GM12878 (cell line): Measurements from ENCODE around the gene ZBTB38. TPM values are rescaled to one million over a fixed set of nuclear protein-coding genes. Genes with fewer than 3 reads are reported as not detected.

ENCODE experiments used
- ATAC-seq: fragments of 200-7000 bp; cut with Tn5 transposase; 3 replicates; pipeline ENCODE4 v1.9.1; 2020; ENCODE audit warnings: mild to moderate bottlenecking, moderate library complexity
- BruUV-seq: library from RNA; stranded (reverse); fragments of 400-500 nt; replicated peaks from 2 replicates; lab custom pipeline; 2021; lab: Mats Ljungman, UMichigan
- CTCF ChIA-PET: fragments of 300-600 bp; sonication (Branson Sonifier 250); formaldehyde crosslinking; extraction: SDS; loops from one replicate; lab custom pipeline; 2021; ENCODE audit warnings: inconsistent platforms; lab: Yijun Ruan, JAX
- POLR2A ChIA-PET: fragments of 350-600 bp; formaldehyde crosslinking; extraction: SDS; loops from one replicate; lab custom pipeline; 2021; ENCODE audit warnings: inconsistent platforms; lab: Charles Lee
- RAD21 ChIA-PET: fragments of 300-600 bp; sonication (Branson Sonifier 250); formaldehyde crosslinking; loops from one replicate; lab custom pipeline; 2023; ENCODE audit warnings: antibody characterized with exemption; ENCODE audit not compliant: unreplicated experiment; lab: Charles Lee
- SMC1A ChIA-PET: fragments of 300-600 bp; sonication (Branson Sonifier 250); formaldehyde crosslinking; loops from one replicate; lab custom pipeline; 2023; ENCODE audit not compliant: unreplicated experiment, uncharacterized antibody; lab: Charles Lee
- DNase-seq: peaks from one replicate; pipeline ENCODE4 v3.0.0-alpha.2; 2011; ENCODE audit warnings: low read depth, low spot score
- FAIRE-seq: peaks from 3 replicates; lab custom pipeline; 2011; peaks lifted over from hg19 to GRCh38; lab: Jason Lieb, UNC
- H2AFZ ChIP-seq: 2 replicates; pipeline ENCODE4 v1.6.0; 2011; ENCODE audit warnings: low read depth, low read length, control low read depth; ENCODE audit not compliant: control insufficient read depth
- H3K27ac ChIP-seq: 2 replicates; pipeline ENCODE4 v1.5.1; 2011; ENCODE audit warnings: control low read depth; ENCODE audit not compliant: control insufficient read depth, insufficient read depth
- H3K27me3 ChIP-seq, 2 experiments: replicated peaks in 1 of 2; 2 replicates each; pipeline versions ENCODE4 v1.6.0 to v1.6.1; 2011; ENCODE audit warnings: low read length in 1 of 2; ENCODE audit not compliant: control insufficient read depth in 2 of 2, insufficient read depth in 2 of 2
- H3K36me3 ChIP-seq, 2 experiments: 2 replicates each; pipeline ENCODE4 v1.5.1; 2011; ENCODE audit warnings: low read length in 1 of 2; ENCODE audit not compliant: control insufficient read depth in 2 of 2, insufficient read depth in 2 of 2
- H3K4me1 ChIP-seq: 2 replicates; pipeline ENCODE4 v1.6.1; 2011; ENCODE audit warnings: mild to moderate bottlenecking, low read length, moderate library complexity, mixed read lengths; ENCODE audit not compliant: control insufficient read depth, insufficient read depth
- H3K4me2 ChIP-seq: 2 replicates; pipeline ENCODE4 v1.6.0; 2011; ENCODE audit warnings: control low read depth; ENCODE audit not compliant: control insufficient read depth, insufficient read depth
- H3K4me3 ChIP-seq: fragments of 200-600 bp; sonication (generic); 2 replicates; pipeline ENCODE4 v1.5.1; 2016
- H3K79me2 ChIP-seq: 2 replicates; pipeline ENCODE4 v1.6.0; 2011; ENCODE audit warnings: low read length; ENCODE audit not compliant: control insufficient read depth, insufficient read depth
- H3K9ac ChIP-seq: 2 replicates; pipeline ENCODE4 v1.8.0; 2011; ENCODE audit warnings: low read length, control low read depth, mixed read lengths; ENCODE audit not compliant: control insufficient read depth, insufficient read depth
- H3K9me3 ChIP-seq: replicated peaks from 3 replicates; pipeline ENCODE4 v1.5.1; 2011; ENCODE audit warnings: mild to moderate bottlenecking, low read length; ENCODE audit not compliant: control insufficient read depth, insufficient read depth
- H4K20me1 ChIP-seq: 2 replicates; pipeline ENCODE4 v1.6.0; 2011; ENCODE audit not compliant: control insufficient read depth, insufficient read depth
- ATF7 ChIP-seq: fragments of 450-650 bp; IDR thresholded peaks from 2 replicates; pipeline ENCODE4 v1.6.1; 2016; ENCODE audit warnings: low read depth, mild to moderate bottlenecking
- BMI1 ChIP-seq: fragments of 450-650 bp; IDR thresholded peaks from 2 replicates; pipeline ENCODE4 v1.6.1; 2016; ENCODE audit warnings: mild to moderate bottlenecking, moderate library complexity, borderline replicate concordance
- CHD1 ChIP-seq: IDR thresholded peaks from 2 replicates; pipeline ENCODE4 v1.6.1; 2012; ENCODE audit warnings: low read depth, low read length, improper control_type of control experiment
- CREM ChIP-seq: IDR thresholded peaks from 2 replicates; pipeline ENCODE4 v1.6.1; 2014; ENCODE audit warnings: antibody characterized with exemption, low read depth
- EZH2 ChIP-seq: IDR thresholded peaks from 2 replicates; pipeline ENCODE4 v1.6.1; 2012; ENCODE audit warnings: low read depth, mild to moderate bottlenecking, control low read depth, inconsistent platforms, low read length, borderline replicate concordance; ENCODE audit not compliant: control insufficient read depth
- GATAD2B ChIP-seq: fragments of 450-650 bp; conservative IDR thresholded peaks from 2 replicates; pipeline ENCODE4 v1.6.1; 2017; ENCODE audit warnings: low read depth, mild to moderate bottlenecking, moderate library complexity
- MLLT1 ChIP-seq: fragments of 450-650 bp; IDR thresholded peaks from 2 replicates; pipeline ENCODE4 v1.6.1; 2016; ENCODE audit warnings: mild to moderate bottlenecking
- MTA2 ChIP-seq: fragments of 450-650 bp; IDR thresholded peaks from 2 replicates; pipeline ENCODE4 v1.6.1; 2016; ENCODE audit warnings: low read depth, mild to moderate bottlenecking, moderate library complexity
- NFIC ChIP-seq: IDR thresholded peaks from 2 replicates; pipeline ENCODE4 v1.6.1; 2012; ENCODE audit warnings: low read depth, mild to moderate bottlenecking, inconsistent platforms, low read length, moderate library complexity
- POU2F2 ChIP-seq: IDR thresholded peaks from 3 replicates; pipeline ENCODE4 v1.6.1; 2011; ENCODE audit warnings: low read depth, mild to moderate bottlenecking, low read length, borderline replicate concordance
- PRDM15 ChIP-seq: fragments of 450-650 bp; formaldehyde crosslinking; IDR thresholded peaks from 2 replicates; pipeline ENCODE4 v1.4.0; 2020; ENCODE audit warnings: mild to moderate bottlenecking, moderate library complexity
- RELA ChIP-seq: fragments of 450-650 bp; IDR thresholded peaks from 2 replicates; pipeline ENCODE4 v1.8.0; 2014; ENCODE audit warnings: borderline replicate concordance; ENCODE audit not compliant: partially characterized antibody
- TBL1XR1 ChIP-seq: IDR thresholded peaks from 2 replicates; pipeline ENCODE4 v1.6.1; 2012; ENCODE audit warnings: low read depth, low read length, improper control_type of control experiment
- TCF7 ChIP-seq: IDR thresholded peaks from 2 replicates; pipeline ENCODE4 v1.6.1; 2014; ENCODE audit warnings: antibody characterized with exemption, borderline replicate concordance
- USF2 ChIP-seq: IDR thresholded peaks from 2 replicates; pipeline ENCODE4 v1.6.1; 2011; ENCODE audit warnings: low read depth, low read length, improper control_type of control experiment, borderline replicate concordance
- ZNF207 ChIP-seq: fragments of 450-650 bp; IDR thresholded peaks from 2 replicates; pipeline ENCODE4 v1.6.1; 2014; ENCODE audit warnings: antibody characterized with exemption, mild to moderate bottlenecking, borderline replicate concordance
- WGBS: methylation state at CpG from one replicate; pipeline ENCODE4 v1.1.6; 2016; ENCODE audit warnings: low lambda C conversion rate; ENCODE audit not compliant: insufficient replicate concordance, insufficient coverage; ENCODE audit errors: missing lambda C conversion rate; 5-methylcytosine and 5-hydroxymethylcytosine counted together
- in situ Hi-C: fragments of 300-500 bp; cut with MboI; formaldehyde crosslinking; loops from 9 replicates; pipeline ENCODE4 v1.14.3; 2018; ENCODE audit warnings: mixed read lengths
- intact Hi-C: fragments of 100-400 bp; cut with micrococcal nuclease; formaldehyde crosslinking; loops from one replicate; pipeline ENCODE4 v1.14.2; 2022; ENCODE audit not compliant: unreplicated experiment
- polyA plus RNA-seq, 11 experiments: library from polyadenylated mRNA; depleted of rRNA in 4 of 11; unstranded in 6 of 11; stranded (reverse) in 5 of 11; fragments of >200 nt; fragmentation: Nextera tagmentation in 4 of 11; fragmentation: Illumina TruSeq in 1 of 11; extraction: Ambion mirVana in 4 of 11; extraction: Trizol in 1 of 11; gene quantifications; 1 replicate in 1 of 11; 2 replicates in 10 of 11; pipeline versions ENCODE4 v1.2.1 to v1.2.3, GENCODE V29; 2011 to 2016; ENCODE audit warnings: inconsistent platforms in 2 of 11, missing spikeins in 2 of 11, low read depth in 1 of 11
- total RNA-seq, 4 experiments: library from RNA; depleted of rRNA in 3 of 4; stranded (reverse); fragments of >200 nt in 3 of 4; fragmentation: Illumina TruSeq in 1 of 4; extraction: Trizol in 1 of 4; gene quantifications; 2 replicates each; pipeline versions ENCODE4 v1.2.1 to v1.2.3, GENCODE V29; 2013 to 2021

Gene ZBTB38
- total and polyA plus RNA-seq, 10 of the 15 experiments (the other 5 are each of a cell fraction or from before 2014, with no cell fraction given): 34.2 to 115 (median 88.6) TPM

GRCh38 chr3:141328286-141329166 lies 39.8 kb upstream of the ZBTB38 start:
- CTCF ChIA-PET: interaction anchor here (1.0 to 2.5 kb wide), 13 partner anchors 8 to 126 kb away, joined by 3 to 12 read pairs (median 4); no protein-coding TSS in a partner anchor
- ATAC-seq: peak; percentile 85
- POLR2A ChIA-PET: interaction anchor here (0.6 to 3.0 kb wide), 10 partner anchors 8 to 84 kb away, joined by 3 to 19 read pairs (median 4); no protein-coding TSS in a partner anchor
- SMC1A ChIA-PET: interaction anchor here (0.6 to 9.9 kb wide), 16 partner anchors 9 to 113 kb away, joined by 3 to 98 read pairs (median 4); no protein-coding TSS in a partner anchor
- no TSS peak for BruUV-seq
- H2AFZ ChIP-seq: peak overlapping the region; percentile 62
- no peaks in the 10 kb centered on the region for H3K27me3 ChIP-seq
- no peaks in the 10 kb centered on the region for H3K79me2 ChIP-seq
- H3K27ac ChIP-seq: peak overlapping the region; percentile 51
- H3K4me3 ChIP-seq: no peak overlapping the region
- H4K20me1 ChIP-seq: no peaks in the 10 kb centered on the region
- 42% methylated on average over 7 of the region's 7 CpGs for WGBS
- RAD21 ChIA-PET: interaction anchor here (0.6 to 3.1 kb wide), 15 partner anchors 8 to 124 kb away, joined by 3 to 25 read pairs (median 3); no protein-coding TSS in a partner anchor
- DNase-seq: peak; percentile 68
- FAIRE-seq: peak; percentile 59
- H3K9ac ChIP-seq: no peak overlapping the region; the same call in 1 of the 2 replicates
- peaks cover 35% of the 10 kb centered on the region for H3K4me1 ChIP-seq
- peak overlapping the region; percentile 41 for H3K4me2 ChIP-seq
- intact Hi-C loops: no loop called here
- no peaks in the 10 kb centered on the region; the same call in 2 of the 3 replicates for H3K9me3 ChIP-seq
- in situ Hi-C loops: no loop called here
- no peaks in the 10 kb centered on the region for H3K36me3 ChIP-seq
- TF ChIP-seq TCF7: no peak
- no peak; the same call in 1 of the 2 replicates for TF ChIP-seq USF2
- TF ChIP-seq BMI1: peak; percentile 10; the same call in 1 of the 2 replicates
- no peak for TF ChIP-seq TBL1XR1
- peak; percentile 92 for TF ChIP-seq MTA2
- TF ChIP-seq POU2F2: peak; percentile 88; the same call in 2 of the 3 replicates
- TF ChIP-seq CHD1: no peak
- no peak for TF ChIP-seq ZNF207
- no peak for TF ChIP-seq PRDM15 (CRISPR knock-in tag)
- TF ChIP-seq RELA: peak; percentile 85
- TF ChIP-seq NFIC: peak; percentile 75; the same call in 1 of the 2 replicates
- TF ChIP-seq GATAD2B: 0 out of 2 replicates have a peak, but pooled peaks have one; percentile 34
- peak; percentile 54; the same call in 1 of the 2 replicates for TF ChIP-seq CREM
- no peak for TF ChIP-seq EZH2
- TF ChIP-seq ATF7: peak; percentile 98
- peak; percentile 61 for TF ChIP-seq MLLT1
